HG03064 (cell line): ENCODE measurements around the gene UGT1A7.
"Not testable (repeated sequence)": the region's sequence is repeated elsewhere in the genome, so short reads cannot be mapped to it uniquely, and the experiment has no call there.

Source experiments
- ATAC-seq: cut with Tn5 transposase; IDR thresholded peaks from one replicate; pipeline ENCODE4 v1.9.1; 2021; ENCODE audit warnings: low read depth; ENCODE audit not compliant: unreplicated experiment

UGT1A7 gene

GRCh38 chr2:233679196-233679595, 2.5 kb upstream of the UGT1A7 start:
- ATAC-seq, result no peak

- no peak for ATAC-seq
Observed at GRCh38 chr2:233680361-233681045, 1.2 kb upstream of the UGT1A7 start.

GRCh38 chr2:233684640-233685039, 2.9 kb downstream of the UGT1A7 start:
- ATAC-seq, result no peak

- ATAC-seq, result no peak
Observed at GRCh38 chr2:233686928-233687327, 5.2 kb downstream of the UGT1A7 start.

- no peak for ATAC-seq
Observed at GRCh38 chr2:233688341-233688740, 6.6 kb downstream of the UGT1A7 start.

GRCh38 chr2:233689031-233689430, 7.3 kb downstream of the UGT1A7 start:
- no peak for ATAC-seq

GRCh38 chr2:233689501-233689900, 7.8 kb downstream of the UGT1A7 start:
- ATAC-seq, result no peak

GRCh38 chr2:233690444-233690843, 8.7 kb downstream of the UGT1A7 start:
- ATAC-seq, result no peak

GRCh38 chr2:233691443-233692433, 10.0 kb downstream of the UGT1A7 start:
- no peak for ATAC-seq

GRCh38 chr2:233692648-233693047, 10.9 kb downstream of the UGT1A7 start, which contains the start of gene UGT1A6:
Gene UGT1A6 (plus strand): TSS chr2:233692890. CDS start chr2:233693005, 115 bp downstream.
- no peak for ATAC-seq

- no peak for ATAC-seq
Observed at GRCh38 chr2:233693963-233694362, 12.3 kb downstream of the UGT1A7 start.

- no peak for ATAC-seq
Observed at GRCh38 chr2:233698740-233699139, 17.0 kb downstream of the UGT1A7 start.

- no peak for ATAC-seq
Observed at GRCh38 chr2:233699424-233700027, 17.8 kb downstream of the UGT1A7 start.

GRCh38 chr2:233700028-233700635, 18.4 kb downstream of the UGT1A7 start:
- ATAC-seq, result no peak

- not testable (repeated sequence) for ATAC-seq
Observed at GRCh38 chr2:233700842-233701241, 19.1 kb downstream of the UGT1A7 start.

- ATAC-seq, result no peak
Observed at GRCh38 chr2:233702238-233702637, 20.5 kb downstream of the UGT1A7 start.

- ATAC-seq, result no peak
Observed at GRCh38 chr2:233705911-233706506, 24.3 kb downstream of the UGT1A7 start.

GRCh38 chr2:233706720-233707119, 25.0 kb downstream of the UGT1A7 start:
- no peak for ATAC-seq

GRCh38 chr2:233707940-233708644, 26.4 kb downstream of the UGT1A7 start:
- ATAC-seq, result no peak

- no peak for ATAC-seq
Observed at GRCh38 chr2:233708942-233709341, 27.2 kb downstream of the UGT1A7 start.
